ENCODE measurements around the gene ZFP91.

Gene ZFP91

GRCh38 chr11:58617976-58618557 is 39.2 kb downstream of the ZFP91 start:
- no peak for DNase-seq (ENCODE audit: low read depth)
- H3K4me3 ChIP-seq (replicated peaks; ENCODE audit: low read depth, low read length) = no peak overlapping the region
- TF ChIP-seq CTCF (IDR thresholded peaks at IDR 0.05; ENCODE audit: low read length, missing control alignments) = no peak

- TF ChIP-seq CTCF (IDR thresholded peaks at IDR 0.05; ENCODE audit: low read length, missing control alignments) = no peak
- no peak for DNase-seq (ENCODE audit: low read depth)
- H3K4me3 ChIP-seq (replicated peaks; ENCODE audit: low read depth, low read length) = no peak overlapping the region
These were observed 42.9 kb downstream of the ZFP91 start for GRCh38 chr11:58621586-58622262.

GRCh38 chr11:58622344-58622743 is 43.5 kb downstream of the ZFP91 start, which contains the start of gene CNTF:
Gene CNTF (plus strand): TSS chr11:58622665. CDS start chr11:58622753, 88 bp downstream.
- DNase-seq (ENCODE audit: low read depth) = no peak
- no peak for TF ChIP-seq CTCF (IDR thresholded peaks at IDR 0.05; ENCODE audit: low read length, missing control alignments)
- H3K4me3 ChIP-seq (replicated peaks; ENCODE audit: low read depth, low read length) = no peak within 1 kb of the TSS

- no peak overlapping the region for H3K4me3 ChIP-seq (replicated peaks; ENCODE audit: low read depth, low read length)
- no peak for DNase-seq (ENCODE audit: low read depth)
- TF ChIP-seq CTCF (IDR thresholded peaks at IDR 0.05; ENCODE audit: low read length, missing control alignments) = no peak
These were observed 46.2 kb downstream of the ZFP91 start for GRCh38 chr11:58625086-58625485.

GRCh38 chr11:58625826-58626460 is 47.1 kb downstream of the ZFP91 start:
- no peak for TF ChIP-seq CTCF (IDR thresholded peaks at IDR 0.05; ENCODE audit: low read length, missing control alignments)
- peak; percentile 27 for DNase-seq (ENCODE audit: low read depth)
- no peak overlapping the region for H3K4me3 ChIP-seq (replicated peaks; ENCODE audit: low read depth, low read length)

GRCh38 chr11:58626934-58627483 is 48.1 kb downstream of the ZFP91 start:
- no peak overlapping the region for H3K4me3 ChIP-seq (replicated peaks; ENCODE audit: low read depth, low read length)
- peak; percentile 30 for DNase-seq (ENCODE audit: low read depth)
- TF ChIP-seq CTCF (IDR thresholded peaks at IDR 0.05; ENCODE audit: low read length, missing control alignments) = no peak
